ENCODE data around the gene SLC25A42. TPM values are rescaled to one million over a fixed set of nuclear protein-coding genes. Genes with fewer than 3 reads are reported as not detected.

The SLC25A42 gene
- total and polyA plus RNA-seq, 2 of the 13 experiments (the other 11 are each of a cell fraction or from before 2014, with no cell fraction given) = 12.8 to 18.3 TPM

- Histone ChIP-seq H3K27ac (ENCODE audit: extremely low read length, insufficient read depth, low read length) (no peak overlapping the region), H3K27me3 (ENCODE audit: control insufficient read depth in 1 of 2, insufficient read depth in 2 of 2, low read length in 2 of 2) (no peaks in the 10 kb centered on the region), H3K36me3 (replicated peaks in 1 of 2; ENCODE audit: control insufficient read depth in 1 of 2, insufficient read depth in 2 of 2, low read length in 2 of 2) (peaks cover 0 to 1% of the 10 kb centered on the region in 2 experiments; a peak in 1 of 5 replicates), H4K20me1 (ENCODE audit: insufficient read depth, low read length) (no peaks in the 10 kb centered on the region), H3K4me1 (ENCODE audit: insufficient read depth, low read length) (peaks cover 34% of the 10 kb centered on the region), H3K9ac (ENCODE audit: insufficient read depth, low read depth, low read length) (no peak overlapping the region), H3K9me3 (ENCODE audit: low read length) (no peaks in the 10 kb centered on the region), H3K79me2 (ENCODE audit: insufficient read depth, low read length) (peaks cover 10% of the 10 kb centered on the region), H3K4me3 (replicated peaks in 1 of 3; ENCODE audit: insufficient read depth in 1 of 3, low read depth in 2 of 3, low read length in 3 of 3) (no peak overlapping the region), H2AFZ (ENCODE audit: low read length) (no peak overlapping the region), H3K4me2 (ENCODE audit: low read depth, low read length) (peak overlapping the region; percentile 16; the same call in 1 of the 2 replicates)
- FAIRE-seq (no peak), DNase-seq (ENCODE audit: low spot score) (no peak), ATAC-seq (no peak)
- intact Hi-C loops (cut with micrococcal nuclease; ENCODE audit: unreplicated experiment) (no loop called here), in situ Hi-C loops (cut with HindIII; ENCODE audit: extremely low pct_ligation_motif_present, low pct_unique_long_range_greater_than_20kb) (no loop called here)
- WGBS (ENCODE audit: low lambda C conversion rate) = 93% methylated on average over 11 of the region's 11 CpGs
- BruUV-seq (replicated peaks) = no TSS peak
- CTCF ChIA-PET (ENCODE audit: low intra/inter-chr PET ratio, low total read pairs) = no interaction called here
- POLR2A ChIA-PET = interaction anchor here (0.6 to 1.6 kb wide), 2 partner anchors 32 to 133 kb away, joined by 3 to 7 read pairs; no protein-coding TSS in a partner anchor
- TF ChIP-seq ZBTB39 (CRISPR knock-in tag; IDR thresholded peaks at IDR 0.05) (no peak), ZNF121 (CRISPR knock-in tag; IDR thresholded peaks at IDR 0.05) (peak; percentile 86)
Observed at GRCh38 chr19:19067276-19068072, 3.7 kb downstream of the SLC25A42 start.

Measured in HepG2 (cell line).